HL-60 (cell line): ENCODE data around the gene TMEM233.

Experiments
- DNase-seq, 2 experiments: peaks; one replicate each; pipeline ENCODE4 v3.0.0-alpha.2; 2010 to 2020; ENCODE audit warnings: low read depth in 1 of 2, low spot score in 1 of 2
- H3K27ac ChIP-seq: fragments of 250-450 bp; sonication (Bioruptor Pico); replicated peaks from 2 replicates; pipeline ENCODE4 v1.5.1; 2020; ENCODE audit warnings: mild to moderate bottlenecking, moderate library complexity
- H3K27me3 ChIP-seq: fragments of 250-450 bp; sonication (Bioruptor Pico); 2 replicates; pipeline ENCODE4 v1.5.1; 2021; ENCODE audit warnings: mild to moderate bottlenecking, moderate library complexity; ENCODE audit not compliant: insufficient read depth, poor library complexity, severe bottlenecking
- H3K4me3 ChIP-seq: replicated peaks from 2 replicates; pipeline ENCODE4 v1.5.1; 2011; ENCODE audit warnings: mild to moderate bottlenecking, control low read depth, low read length; ENCODE audit not compliant: insufficient read depth
- GABPA ChIP-seq: IDR thresholded peaks from 2 replicates; pipeline ENCODE4 v1.6.1; 2012; ENCODE audit warnings: low read depth
- POLR2AphosphoS5 ChIP-seq: IDR thresholded peaks from 2 replicates; pipeline ENCODE4 v1.6.1; 2012; ENCODE audit warnings: low read depth
- SPI1 ChIP-seq: IDR thresholded peaks from 2 replicates; pipeline ENCODE4 v1.6.1; 2012; ENCODE audit warnings: low read depth, mild to moderate bottlenecking, borderline replicate concordance
- TF ChIP-seq, protein P1 (sequence below): IDR thresholded peaks from 2 replicates; pipeline ENCODE4 v1.6.1; 2012; ENCODE audit warnings: low read depth; ENCODE audit not compliant: insufficient replicate concordance
- TF ChIP-seq, protein P2 (sequence below): IDR thresholded peaks from one replicate; pipeline ENCODE4 v1.5.1; 2011; ENCODE audit warnings: low read length, control low read depth, inconsistent platforms; ENCODE audit not compliant: insufficient read depth

The TMEM233 gene

DNA sequence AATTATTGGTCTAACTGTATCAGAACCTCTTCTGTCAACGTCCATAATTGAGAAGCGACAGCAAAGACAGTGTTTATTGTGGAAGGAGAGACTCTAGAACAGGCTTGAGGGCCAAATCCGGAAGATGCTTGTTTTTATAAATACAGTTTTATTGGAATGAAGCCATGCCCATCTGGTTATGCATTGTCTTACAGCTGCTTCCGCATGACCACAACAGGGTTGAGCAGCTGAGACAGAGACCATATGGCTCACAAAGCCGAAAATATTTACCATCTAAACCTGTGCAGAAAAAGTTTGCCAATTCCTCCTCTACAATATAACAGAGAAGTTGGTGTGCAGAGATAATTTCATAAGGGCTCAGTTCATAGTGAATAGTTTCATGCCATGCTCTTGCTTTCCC, 98.8 kb downstream of the TMEM233 start:
- Histone ChIP-seq H3K4me3 (no peak overlapping the region), H3K27ac (no peak overlapping the region), H3K27me3 (no peaks in the 10 kb centered on the region)
- DNase-seq = no peak
- TF ChIP-seq, protein P1, sequence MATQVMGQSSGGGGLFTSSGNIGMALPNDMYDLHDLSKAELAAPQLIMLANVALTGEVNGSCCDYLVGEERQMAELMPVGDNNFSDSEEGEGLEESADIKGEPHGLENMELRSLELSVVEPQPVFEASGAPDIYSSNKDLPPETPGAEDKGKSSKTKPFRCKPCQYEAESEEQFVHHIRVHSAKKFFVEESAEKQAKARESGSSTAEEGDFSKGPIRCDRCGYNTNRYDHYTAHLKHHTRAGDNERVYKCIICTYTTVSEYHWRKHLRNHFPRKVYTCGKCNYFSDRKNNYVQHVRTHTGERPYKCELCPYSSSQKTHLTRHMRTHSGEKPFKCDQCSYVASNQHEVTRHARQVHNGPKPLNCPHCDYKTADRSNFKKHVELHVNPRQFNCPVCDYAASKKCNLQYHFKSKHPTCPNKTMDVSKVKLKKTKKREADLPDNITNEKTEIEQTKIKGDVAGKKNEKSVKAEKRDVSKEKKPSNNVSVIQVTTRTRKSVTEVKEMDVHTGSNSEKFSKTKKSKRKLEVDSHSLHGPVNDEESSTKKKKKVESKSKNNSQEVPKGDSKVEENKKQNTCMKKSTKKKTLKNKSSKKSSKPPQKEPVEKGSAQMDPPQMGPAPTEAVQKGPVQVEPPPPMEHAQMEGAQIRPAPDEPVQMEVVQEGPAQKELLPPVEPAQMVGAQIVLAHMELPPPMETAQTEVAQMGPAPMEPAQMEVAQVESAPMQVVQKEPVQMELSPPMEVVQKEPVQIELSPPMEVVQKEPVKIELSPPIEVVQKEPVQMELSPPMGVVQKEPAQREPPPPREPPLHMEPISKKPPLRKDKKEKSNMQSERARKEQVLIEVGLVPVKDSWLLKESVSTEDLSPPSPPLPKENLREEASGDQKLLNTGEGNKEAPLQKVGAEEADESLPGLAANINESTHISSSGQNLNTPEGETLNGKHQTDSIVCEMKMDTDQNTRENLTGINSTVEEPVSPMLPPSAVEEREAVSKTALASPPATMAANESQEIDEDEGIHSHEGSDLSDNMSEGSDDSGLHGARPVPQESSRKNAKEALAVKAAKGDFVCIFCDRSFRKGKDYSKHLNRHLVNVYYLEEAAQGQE = no peak
- TF ChIP-seq, protein P2, sequence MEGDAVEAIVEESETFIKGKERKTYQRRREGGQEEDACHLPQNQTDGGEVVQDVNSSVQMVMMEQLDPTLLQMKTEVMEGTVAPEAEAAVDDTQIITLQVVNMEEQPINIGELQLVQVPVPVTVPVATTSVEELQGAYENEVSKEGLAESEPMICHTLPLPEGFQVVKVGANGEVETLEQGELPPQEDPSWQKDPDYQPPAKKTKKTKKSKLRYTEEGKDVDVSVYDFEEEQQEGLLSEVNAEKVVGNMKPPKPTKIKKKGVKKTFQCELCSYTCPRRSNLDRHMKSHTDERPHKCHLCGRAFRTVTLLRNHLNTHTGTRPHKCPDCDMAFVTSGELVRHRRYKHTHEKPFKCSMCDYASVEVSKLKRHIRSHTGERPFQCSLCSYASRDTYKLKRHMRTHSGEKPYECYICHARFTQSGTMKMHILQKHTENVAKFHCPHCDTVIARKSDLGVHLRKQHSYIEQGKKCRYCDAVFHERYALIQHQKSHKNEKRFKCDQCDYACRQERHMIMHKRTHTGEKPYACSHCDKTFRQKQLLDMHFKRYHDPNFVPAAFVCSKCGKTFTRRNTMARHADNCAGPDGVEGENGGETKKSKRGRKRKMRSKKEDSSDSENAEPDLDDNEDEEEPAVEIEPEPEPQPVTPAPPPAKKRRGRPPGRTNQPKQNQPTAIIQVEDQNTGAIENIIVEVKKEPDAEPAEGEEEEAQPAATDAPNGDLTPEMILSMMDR = no peak
- TF ChIP-seq GABPA (no peak), POLR2AphosphoS5 (no peak), SPI1 (no peak)
